IPS-18c (cell line): ENCODE measurements around the gene ATP6V1G1.

ENCODE experiments used
- H3K4me3 ChIP-seq: 2 replicates; pipeline ENCODE4 v1.7.0; 2013; ENCODE audit warnings: low read depth, mild to moderate bottlenecking, low read length, moderate library complexity; ENCODE audit not compliant: insufficient read depth
- H3K9me3 ChIP-seq: one replicate; pipeline ENCODE4 v1.6.1; 2013; ENCODE audit warnings: mild to moderate bottlenecking, low read length, moderate library complexity; ENCODE audit not compliant: control insufficient read depth, insufficient read depth

Gene ATP6V1G1

GRCh38 chr9:114626415-114627020 is 38.9 kb downstream of the ATP6V1G1 start:
- Histone ChIP-seq H3K4me3 (no peak overlapping the region), H3K9me3 (no peaks in the 10 kb centered on the region)

- Histone ChIP-seq H3K4me3 (no peak overlapping the region), H3K9me3 (no peaks in the 10 kb centered on the region)
Observed at GRCh38 chr9:114627553-114627952, 40.0 kb downstream of the ATP6V1G1 start.

DNA sequence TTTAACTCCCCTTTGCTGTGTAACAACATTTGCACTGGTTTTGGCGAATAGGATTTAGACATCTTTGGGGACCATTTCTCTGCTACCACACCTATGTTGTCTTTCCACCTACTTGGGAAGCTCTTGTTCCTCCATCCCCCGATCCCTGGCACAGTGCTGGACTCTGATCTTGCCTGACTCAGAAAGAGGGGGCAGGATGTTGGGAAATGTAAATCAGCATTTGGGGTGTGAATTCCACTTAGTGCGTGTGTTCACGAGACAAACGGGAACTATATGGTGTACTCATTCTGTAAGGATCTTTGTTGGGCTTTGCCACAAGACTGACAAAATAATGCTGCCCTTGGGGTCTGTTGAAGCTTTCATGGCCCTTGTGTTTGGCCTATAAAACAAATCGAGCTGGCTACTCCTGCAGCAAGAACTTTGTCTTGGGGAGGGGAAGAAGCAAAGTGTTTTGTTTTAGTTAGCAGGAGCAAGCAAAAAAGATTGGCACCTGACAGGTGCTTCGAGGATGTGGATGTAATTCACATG is 42.1 kb downstream of the ATP6V1G1 start:
- H3K4me3 ChIP-seq: no peak overlapping the region
- no peaks in the 10 kb centered on the region for H3K9me3 ChIP-seq

- H3K4me3 ChIP-seq: no peak overlapping the region
- H3K9me3 ChIP-seq: no peaks in the 10 kb centered on the region
Observed at GRCh38 chr9:114631166-114631565, 43.6 kb downstream of the ATP6V1G1 start.

- H3K4me3 ChIP-seq: no peak overlapping the region
- H3K9me3 ChIP-seq: no peaks in the 10 kb centered on the region
Observed at GRCh38 chr9:114633438-114634089, 46.0 kb downstream of the ATP6V1G1 start.

DNA sequence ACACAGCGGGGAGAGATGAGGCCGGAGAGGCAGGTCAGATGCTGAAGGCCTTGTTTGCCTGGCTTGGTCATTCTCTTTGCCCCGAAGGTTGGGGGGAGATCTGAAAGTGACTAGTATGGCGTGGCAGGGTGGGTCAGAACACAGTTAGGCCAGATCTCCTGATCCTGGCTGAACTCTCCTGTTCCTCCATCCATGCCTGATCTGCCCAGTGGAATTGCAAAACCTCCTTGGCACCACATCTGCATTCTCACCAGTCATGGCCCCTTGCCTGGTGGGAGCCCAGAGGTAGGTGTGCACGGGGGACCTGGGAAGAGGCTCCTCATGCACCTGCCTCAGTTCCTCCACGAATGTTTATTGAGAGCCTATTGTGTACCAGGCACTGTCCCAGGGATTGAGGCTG is 46.8 kb downstream of the ATP6V1G1 start:
- no peaks in the 10 kb centered on the region for H3K9me3 ChIP-seq
- no peak overlapping the region for H3K4me3 ChIP-seq

GRCh38 chr9:114638404-114638803 is 50.8 kb downstream of the ATP6V1G1 start:
- Histone ChIP-seq H3K4me3 (no peak overlapping the region), H3K9me3 (no peaks in the 10 kb centered on the region)

DNA sequence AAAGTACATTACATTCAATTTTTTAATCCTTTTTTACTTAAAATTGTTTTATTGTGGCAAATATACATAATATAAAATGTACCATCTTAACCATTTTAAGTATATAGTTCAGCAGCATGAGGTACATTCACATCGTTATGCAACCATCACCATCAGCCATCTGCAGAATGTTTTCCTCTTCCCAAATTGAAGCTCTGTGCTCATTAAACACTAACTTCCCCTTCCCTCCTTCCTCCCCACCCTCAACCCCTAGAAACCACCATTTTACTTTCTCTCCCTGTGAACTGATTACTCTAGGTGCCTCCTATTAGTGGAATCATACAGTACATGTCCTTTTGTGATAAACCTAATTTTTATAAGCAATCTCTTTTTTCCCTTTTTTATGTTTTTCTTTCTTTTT is 54.4 kb downstream of the ATP6V1G1 start:
- H3K4me3 ChIP-seq: no peak overlapping the region
- H3K9me3 ChIP-seq: no peaks in the 10 kb centered on the region

DNA sequence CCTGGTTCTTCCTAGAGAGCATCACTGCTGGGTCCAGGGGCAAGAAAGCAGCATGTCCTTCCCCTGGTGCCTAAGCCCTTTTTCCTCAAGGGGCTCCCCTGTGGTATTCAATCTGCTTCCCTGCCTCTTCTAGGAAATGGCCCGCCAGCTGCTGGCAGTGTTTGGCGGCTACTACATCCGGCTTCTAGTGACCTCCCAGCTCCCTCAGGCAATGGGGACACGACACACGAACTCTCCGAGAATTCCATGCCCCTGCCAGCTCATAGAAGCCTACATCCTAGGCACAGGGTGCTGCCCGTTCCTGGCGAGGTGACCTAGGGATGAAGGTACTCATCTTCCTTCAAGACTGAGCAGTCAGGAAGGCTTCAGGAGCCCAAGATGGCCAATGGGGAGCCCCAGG is 55.4 kb downstream of the ATP6V1G1 start:
- H3K9me3 ChIP-seq: no peaks in the 10 kb centered on the region
- H3K4me3 ChIP-seq: no peak overlapping the region

DNA sequence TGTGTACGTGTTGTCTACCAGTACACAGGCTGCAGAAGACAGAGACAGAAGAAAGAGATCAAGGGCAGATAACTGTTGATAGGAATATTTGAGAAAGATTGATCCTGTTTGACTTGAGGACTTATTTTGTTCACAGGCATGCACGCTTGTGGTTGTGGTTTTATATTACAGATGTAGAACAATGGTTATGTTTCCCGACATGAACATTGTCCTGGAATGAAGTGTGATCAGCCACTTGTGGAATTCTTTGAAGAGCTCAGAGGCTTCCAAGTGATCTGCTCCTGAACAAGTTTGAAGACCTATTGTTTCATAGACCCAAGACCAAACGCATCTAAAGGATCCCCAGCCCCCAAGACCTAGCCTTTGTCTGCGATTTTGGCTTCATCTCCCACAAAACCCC is 56.3 kb downstream of the ATP6V1G1 start:
- Histone ChIP-seq H3K4me3 (no peak overlapping the region), H3K9me3 (no peaks in the 10 kb centered on the region)
